HUES64 (cell line): ENCODE data around the gene TTC29.
"Not testable (repeated sequence)": the region's sequence is repeated elsewhere in the genome, so short reads cannot be mapped to it uniquely, and the experiment has no call there.

ENCODE experiments used
- H3K27ac ChIP-seq: 2 replicates; pipeline ENCODE4 v1.7.0; 2013; ENCODE audit warnings: low read depth, low read length, inconsistent platforms
- H3K27me3 ChIP-seq: 2 replicates; pipeline ENCODE4 v1.6.1; 2013; ENCODE audit warnings: mild to moderate bottlenecking, low read length; ENCODE audit not compliant: insufficient read depth
- H3K36me3 ChIP-seq: 2 replicates; pipeline ENCODE4 v1.6.1; 2013; ENCODE audit warnings: mild to moderate bottlenecking, low read length; ENCODE audit not compliant: insufficient read depth
- H3K4me1 ChIP-seq: 2 replicates; pipeline ENCODE4 v1.6.1; 2013; ENCODE audit warnings: mild to moderate bottlenecking, low read length, moderate library complexity; ENCODE audit not compliant: insufficient read depth
- H3K4me3 ChIP-seq: 2 replicates; pipeline ENCODE4 v1.5.1; 2013; ENCODE audit warnings: mild to moderate bottlenecking, low read length, moderate library complexity
- H3K9ac ChIP-seq: 2 replicates; pipeline ENCODE4 v1.6.1; 2013; ENCODE audit warnings: mild to moderate bottlenecking, low read depth, low read length
- H3K9me3 ChIP-seq: 2 replicates; pipeline ENCODE4 v1.6.1; 2013; ENCODE audit warnings: low read depth, low read length; ENCODE audit not compliant: insufficient read depth
- WGBS: fragments of 150-250, 120-280 bp; methylation state at CpG from one replicate; pipeline ENCODE4 v1.1.7; 2013; ENCODE audit warnings: missing lambda C conversion rate; 5-methylcytosine and 5-hydroxymethylcytosine counted together

TTC29 gene

GRCh38 chr4:146699910-146700309, 245.8 kb downstream of the TTC29 start:
- Histone ChIP-seq H3K9me3 (no peaks in the 10 kb centered on the region), H3K36me3 (no peaks in the 10 kb centered on the region), H3K27me3 (no peaks in the 10 kb centered on the region), H3K27ac (no peak overlapping the region), H3K4me3 (no peak overlapping the region), H3K4me1 (no peaks in the 10 kb centered on the region), H3K9ac (no peak overlapping the region)
- WGBS: 97% methylated on average over 8 of the region's 8 CpGs

- Histone ChIP-seq H3K4me1 (no peaks in the 10 kb centered on the region), H3K4me3 (no peak overlapping the region), H3K9ac (no peak overlapping the region), H3K27me3 (no peaks in the 10 kb centered on the region), H3K36me3 (no peaks in the 10 kb centered on the region), H3K9me3 (no peaks in the 10 kb centered on the region), H3K27ac (no peak overlapping the region)
- WGBS: 88% methylated on average over 2 of the region's 2 CpGs
Measured at GRCh38 chr4:146674829-146675570, 270.7 kb downstream of the TTC29 start.

- H3K27ac ChIP-seq, H3K4me1 ChIP-seq, H3K36me3 ChIP-seq, H3K9ac ChIP-seq, H3K9me3 ChIP-seq, H3K4me3 ChIP-seq: not testable (repeated sequence)
- WGBS: 16% methylated on average over 6 of the region's 6 CpGs
- H3K27me3 ChIP-seq: peaks cover 24% of the 10 kb centered on the region
Measured at GRCh38 chr4:146663968-146664311, 281.7 kb downstream of the TTC29 start.

GRCh38 chr4:146661367-146661766, 284.3 kb downstream of the TTC29 start:
- Histone ChIP-seq H3K27ac (no peak overlapping the region), H3K9ac (no peak overlapping the region), H3K9me3 (no peaks in the 10 kb centered on the region), H3K36me3 (no peaks in the 10 kb centered on the region), H3K27me3 (peaks cover 50% of the 10 kb centered on the region), H3K4me1 (no peaks in the 10 kb centered on the region), H3K4me3 (no peak overlapping the region)
- 93% methylated on average over 2 of the region's 4 CpGs for WGBS
